ENCODE data around the gene DNAI2.
A peak's percentile ranks its signal among the peaks of the same experiment; 100 is the strongest.
"Not testable (repeated sequence)": the region's sequence is repeated elsewhere in the genome, so short reads cannot be mapped to it uniquely, and the experiment has no call there.

DNAI2 gene

DNA sequence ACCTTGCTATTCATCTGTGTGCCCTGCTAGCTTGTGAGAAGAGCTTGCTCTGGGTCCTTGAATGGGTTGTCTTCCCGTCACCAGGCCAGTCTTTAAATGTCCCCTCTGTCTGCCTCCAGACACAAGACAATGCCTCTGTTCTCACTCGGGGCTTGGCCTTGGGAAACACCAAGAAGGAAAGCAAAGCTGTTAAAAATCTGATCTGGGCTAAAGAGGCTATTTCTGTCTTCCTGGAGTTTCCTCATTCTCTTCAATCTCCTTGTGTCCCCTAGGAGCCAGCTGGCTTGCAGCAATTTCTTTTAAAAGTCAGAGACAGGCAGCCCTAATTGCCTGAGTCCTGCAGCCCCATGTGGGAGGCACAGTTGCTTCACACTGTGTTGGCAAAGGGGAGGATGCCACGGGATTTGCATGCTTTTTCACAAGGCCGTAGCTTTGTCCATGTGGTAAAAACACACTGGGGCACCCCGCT is 2.5 kb downstream of the DNAI2 start:
- DNase-seq = peak; percentile 67 to 82 (median 78)

DNA sequence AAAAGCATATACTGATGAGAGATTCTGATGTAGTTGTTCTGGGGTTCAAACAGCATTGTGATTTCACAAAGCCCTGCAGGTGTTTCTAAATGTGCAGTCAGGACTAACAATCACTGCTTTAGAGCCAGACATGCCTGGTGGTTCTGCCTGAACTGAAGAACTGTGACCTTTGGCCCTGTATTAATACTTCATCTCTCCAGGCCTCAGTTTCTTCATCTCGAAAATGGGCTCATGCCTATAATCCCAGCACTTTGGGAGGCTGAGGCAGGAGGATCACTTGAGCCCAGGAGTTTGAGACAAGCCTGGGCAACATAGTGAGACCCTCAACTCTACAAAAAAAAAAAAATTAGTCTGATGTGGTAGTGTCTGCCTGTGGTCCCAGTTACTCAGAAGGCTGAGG is 3.9 kb downstream of the DNAI2 start:
- DNase-seq = no peak

DNA sequence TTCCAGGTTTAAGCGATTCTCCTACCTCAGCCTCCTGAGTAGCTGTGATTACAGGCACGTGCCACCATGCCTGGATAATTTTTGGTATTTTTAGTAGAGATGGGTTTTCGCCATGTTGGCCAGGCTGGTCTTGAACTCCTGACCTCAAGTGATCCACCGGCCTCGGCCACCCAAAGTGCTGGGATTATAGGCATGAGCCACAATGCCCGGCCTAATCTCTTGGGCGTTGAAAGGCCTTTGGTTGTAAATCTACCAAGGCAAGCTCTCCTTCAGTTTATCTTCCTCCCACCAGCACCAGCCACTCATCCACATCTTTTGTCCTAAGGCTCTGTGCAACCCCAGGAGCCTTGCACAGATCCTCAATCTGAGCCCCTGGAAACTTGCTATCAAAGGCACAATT is 5.6 kb downstream of the DNAI2 start:
- DNase-seq = not testable (repeated sequence)

DNA sequence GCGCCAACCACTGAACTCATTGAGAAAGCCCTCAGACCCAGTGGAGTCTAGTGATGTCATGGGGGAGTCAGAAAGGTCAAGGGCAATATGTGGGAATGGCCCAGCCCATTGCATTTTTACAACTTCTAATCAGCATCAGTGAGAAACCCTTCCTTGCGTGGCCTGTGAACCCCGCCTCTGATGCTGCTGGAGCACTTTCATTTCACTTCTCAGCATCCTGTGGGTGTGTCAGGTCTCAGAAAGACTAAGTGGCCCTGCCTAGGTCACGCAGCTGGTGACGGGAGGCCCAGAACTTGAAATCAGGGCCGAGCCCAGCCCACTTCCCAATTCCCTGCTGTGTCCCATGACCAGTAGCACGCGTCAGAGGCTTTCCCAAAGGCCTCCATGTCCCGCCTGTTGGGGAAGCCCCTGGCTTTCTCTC is 6.1 kb downstream of the DNAI2 start:
- peak; percentile 94 to 97 (median 94) for DNase-seq

DNA sequence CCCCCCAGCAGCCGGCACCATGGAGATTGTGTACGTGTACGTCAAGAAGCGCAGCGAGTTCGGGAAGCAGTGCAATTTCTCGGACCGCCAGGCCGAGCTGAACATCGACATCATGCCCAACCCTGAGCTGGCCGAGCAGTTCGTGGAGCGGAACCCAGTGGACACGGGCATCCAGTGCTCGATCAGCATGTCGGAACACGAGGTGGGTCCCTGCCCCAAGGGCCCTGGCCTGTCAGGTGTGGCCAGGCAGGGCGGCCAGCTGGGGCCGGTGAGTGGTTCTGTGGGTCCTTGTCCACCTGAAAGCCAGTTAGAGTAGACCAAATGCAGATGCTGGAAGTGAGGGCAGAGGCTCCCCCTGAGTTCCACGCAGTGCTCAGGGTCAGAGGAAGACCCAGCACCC is 7.8 kb downstream of the DNAI2 start:
- DNase-seq = no peak

DNA sequence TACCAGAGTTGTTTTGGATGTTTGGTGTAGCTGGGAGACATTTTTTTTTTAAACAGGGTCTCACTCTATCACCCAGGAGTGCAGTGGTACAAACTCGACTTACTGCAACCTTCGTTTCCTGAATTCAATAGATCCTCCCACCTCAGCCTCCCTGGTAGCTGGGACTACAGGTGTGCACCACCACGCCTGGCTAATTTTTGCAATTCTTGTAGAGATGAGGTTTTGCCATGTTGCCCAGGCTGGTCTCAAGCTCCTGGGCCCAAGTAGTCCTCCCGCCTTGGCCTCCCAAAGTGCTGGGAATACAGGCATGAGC is 8.2 kb downstream of the DNAI2 start:
- DNase-seq = not testable (repeated sequence)

DNA sequence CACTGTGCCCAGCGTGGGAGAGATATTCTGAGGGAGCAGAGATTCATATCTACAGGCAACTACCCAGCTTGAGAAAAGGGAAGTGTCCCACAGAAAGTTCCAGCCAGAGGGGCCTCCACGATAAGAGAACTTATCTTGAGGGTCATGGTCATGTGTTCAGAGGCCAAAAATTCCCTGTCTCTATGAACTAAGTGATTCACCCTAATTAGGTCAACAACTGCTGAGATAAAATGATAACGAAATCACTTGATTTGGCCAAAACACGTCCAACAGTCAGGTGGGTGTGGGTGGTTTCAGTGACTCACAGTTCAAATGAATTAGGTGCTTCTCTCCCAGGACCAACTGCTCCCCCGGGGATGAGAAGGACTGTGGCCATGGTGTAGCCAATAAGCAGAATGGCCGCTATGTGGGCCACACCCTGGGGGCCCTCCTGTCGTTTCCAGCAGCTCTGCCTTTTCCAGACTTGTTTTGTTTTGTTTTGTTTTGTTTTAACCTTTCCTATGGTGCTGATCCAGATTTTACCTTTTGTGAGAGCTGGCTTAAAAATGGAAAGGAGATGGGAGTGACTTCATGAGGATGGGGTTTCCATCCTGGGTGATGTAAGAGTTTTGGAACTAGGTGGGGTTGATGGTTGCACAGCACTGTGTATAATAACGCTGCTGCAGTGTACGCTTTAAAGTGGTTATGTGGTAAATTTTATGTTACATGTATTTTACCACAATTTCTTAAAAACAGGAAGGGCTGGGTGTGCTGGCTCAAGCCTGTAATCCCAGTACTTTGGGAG is 8.7 kb downstream of the DNAI2 start:
- peak; percentile 86 to 97 (median 93) for DNase-seq

DNA sequence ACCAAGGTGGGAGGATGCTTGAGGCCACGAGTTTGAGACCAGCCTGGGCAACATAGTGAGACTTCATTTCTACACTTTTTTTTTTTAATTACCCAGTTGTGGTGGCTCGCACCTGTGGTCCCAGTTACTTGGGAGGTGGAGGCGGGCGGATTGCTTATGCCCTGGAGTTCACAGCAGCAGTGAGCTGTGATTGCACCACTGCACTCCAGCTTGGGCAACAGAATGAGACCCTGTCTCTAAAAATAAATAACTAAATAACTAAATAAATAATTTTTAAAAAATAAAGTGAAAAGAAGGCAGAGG is 9.3 kb downstream of the DNAI2 start:
- DNase-seq = no peak

DNA sequence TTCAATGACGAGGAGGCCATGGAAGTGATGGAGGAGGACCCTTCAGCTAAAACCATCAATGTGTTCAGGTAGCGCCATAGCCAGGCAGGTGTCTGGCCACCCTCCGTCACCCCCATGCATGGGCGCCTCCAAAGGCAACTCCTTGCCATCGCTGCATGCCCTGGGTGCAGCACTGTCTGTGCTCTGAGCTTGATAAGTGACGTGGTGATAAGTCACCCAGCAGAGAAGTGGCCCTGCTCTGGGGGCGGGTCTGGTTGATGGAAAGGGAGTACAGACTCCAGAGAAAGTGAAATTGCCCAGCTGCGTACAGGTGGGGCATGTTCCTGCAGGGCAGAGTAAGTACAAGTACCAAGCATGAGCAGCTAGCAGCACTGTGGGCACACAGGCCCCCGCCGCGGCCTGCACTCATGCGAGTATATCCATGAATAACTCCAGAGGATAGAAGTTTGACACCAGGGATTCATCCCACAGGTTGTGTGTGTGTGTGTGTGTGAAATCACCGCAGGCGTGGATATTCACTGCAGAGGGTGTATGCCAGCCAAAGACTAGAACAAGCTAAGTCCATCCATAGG is 13.1 kb downstream of the DNAI2 start:
- DNase-seq = no peak

DNA sequence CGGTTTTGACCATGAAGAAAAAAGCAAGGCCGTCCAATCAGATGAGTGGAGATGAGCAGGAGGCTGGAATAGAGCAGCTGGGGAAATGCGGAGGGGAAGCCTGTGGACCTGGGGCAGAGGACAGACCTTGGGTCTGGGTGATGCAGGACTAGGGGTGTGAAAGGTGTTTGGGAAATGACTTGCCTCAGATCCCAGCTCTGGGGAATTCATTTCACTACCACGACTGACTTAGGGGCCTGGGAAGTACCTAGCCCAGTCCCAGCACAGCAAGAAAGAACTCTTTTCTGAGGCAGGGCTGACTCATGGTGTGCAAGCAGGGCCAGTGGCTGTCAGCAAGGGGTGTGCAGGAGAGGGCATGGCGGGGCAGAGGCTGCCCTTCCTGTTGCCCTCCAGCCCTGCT is 14.8 kb downstream of the DNAI2 start:
- peak; percentile 67 to 78 (median 75) for DNase-seq

DNA sequence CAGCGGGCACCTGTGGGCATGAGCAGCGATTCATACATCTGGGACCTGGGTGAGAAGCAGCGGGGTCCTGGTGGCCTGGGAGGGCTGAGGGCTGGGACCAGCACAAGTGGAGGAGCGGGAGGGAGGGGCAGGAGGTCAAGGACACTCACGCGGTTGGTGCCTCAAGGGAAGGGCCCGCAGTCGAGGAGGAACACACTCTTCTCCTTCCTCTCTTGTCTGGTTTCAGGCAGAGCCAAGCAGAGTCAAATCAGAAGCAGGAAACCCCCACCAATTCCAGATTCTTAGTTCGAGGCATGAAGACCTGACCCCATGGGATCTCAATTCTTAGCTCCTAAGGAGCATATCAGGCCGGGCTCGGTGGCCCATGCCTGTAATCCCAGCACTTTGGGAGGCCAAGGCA is 15.7 kb downstream of the DNAI2 start:
- peak; percentile 65 to 70 (median 66) for DNase-seq

DNA sequence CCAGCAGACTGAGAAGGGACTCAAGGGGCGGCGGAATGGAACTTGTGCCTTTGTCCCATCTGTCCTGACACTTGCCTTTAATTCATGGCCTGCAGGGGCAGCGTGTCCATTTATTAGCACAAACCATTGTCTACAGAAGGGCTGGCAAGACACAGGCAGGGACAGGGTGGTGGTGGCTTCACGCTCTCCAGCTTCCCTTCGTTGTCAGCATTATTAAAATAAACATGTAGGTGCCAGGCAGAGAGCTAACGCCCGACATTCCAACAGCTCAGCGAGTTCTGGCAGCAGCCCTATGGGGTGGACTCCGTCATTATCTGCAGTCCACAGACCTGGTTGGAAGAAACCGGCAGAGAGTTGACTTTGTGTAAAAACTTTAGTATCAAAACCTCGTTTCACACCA is 16.3 kb downstream of the DNAI2 start:
- no peak for DNase-seq

DNA sequence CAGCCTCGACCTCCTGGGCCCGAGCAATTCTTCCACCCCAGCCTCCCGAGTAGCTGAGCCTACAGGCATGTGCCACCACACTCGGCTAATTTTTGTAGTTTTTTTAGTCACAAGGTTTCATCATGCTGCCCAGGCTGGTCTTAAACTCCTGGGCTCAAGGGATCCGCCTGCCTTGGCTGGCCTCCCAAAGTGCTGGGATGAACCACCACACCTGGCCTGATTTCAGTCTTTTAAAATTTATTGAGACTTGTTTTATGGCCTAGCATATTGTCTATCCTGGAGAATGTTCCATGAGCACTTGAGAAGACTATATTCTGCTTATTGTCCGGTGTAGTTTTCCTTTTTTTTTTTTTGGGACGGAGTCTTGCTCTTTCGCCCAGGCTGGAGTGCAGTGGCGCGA is 18.5 kb downstream of the DNAI2 start:
- no peak for DNase-seq

DNA sequence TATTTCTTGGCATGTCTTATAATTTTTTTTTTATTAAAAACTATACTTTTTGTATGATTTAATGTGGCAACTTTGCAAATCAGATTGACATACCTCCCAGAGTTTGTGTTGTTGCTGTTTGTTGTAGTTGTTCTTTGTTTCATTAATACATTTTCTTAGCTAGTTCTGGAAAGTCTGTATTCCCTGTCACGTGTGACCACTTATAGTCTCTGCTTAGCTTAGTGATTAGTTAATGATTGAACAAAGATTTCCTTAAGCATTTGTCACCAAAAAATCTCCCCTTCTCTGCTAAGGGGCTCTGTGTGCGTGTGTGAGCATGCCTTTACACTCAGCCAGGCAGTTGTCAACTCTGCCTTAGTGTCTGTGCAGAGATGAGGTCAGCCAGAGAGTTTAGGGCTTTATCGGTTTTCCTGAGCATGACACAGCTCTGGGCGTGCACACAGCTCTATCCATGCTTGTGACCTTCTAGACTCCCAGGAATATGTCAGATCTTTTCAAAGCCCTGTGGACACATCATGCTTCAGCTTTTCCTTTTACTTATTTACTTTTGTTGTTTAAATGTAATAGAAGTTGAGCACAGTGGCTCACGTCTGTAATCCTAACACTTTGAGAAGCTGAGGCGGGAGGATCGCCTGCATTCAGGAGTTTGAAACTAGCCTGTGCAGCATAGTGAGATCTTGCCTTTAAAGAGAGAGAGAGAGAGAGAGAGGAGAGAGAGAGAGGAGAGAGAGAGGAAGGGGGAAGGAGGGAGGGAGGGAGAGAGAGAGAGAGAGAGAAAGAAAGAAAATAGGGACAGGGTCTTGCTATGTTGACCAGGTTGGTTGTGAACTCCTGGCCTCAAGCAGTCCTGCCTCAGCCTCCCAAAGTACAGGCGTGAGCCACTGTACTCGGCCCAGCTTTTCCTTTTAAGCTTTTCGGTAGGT is 21.9 kb downstream of the DNAI2 start:
- DNase-seq = no peak

DNA sequence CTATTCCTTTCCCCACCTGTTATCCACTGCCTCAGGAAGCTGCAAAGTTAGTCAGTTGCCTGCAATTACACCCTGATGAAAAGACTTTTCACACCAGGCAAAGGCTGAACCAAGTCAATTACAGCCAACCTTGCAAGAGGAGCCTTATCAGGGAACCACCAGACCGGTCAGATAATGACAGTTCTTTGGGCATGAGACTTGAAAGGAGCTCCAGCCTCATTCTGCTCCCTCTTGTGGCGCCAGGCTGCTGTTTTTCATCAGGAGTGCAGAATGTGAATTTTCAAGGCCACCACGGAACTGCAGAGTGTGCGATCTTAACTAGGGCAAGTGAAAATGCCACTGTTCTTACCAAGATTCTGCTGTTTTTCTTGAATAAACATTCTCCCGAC is 22.5 kb downstream of the DNAI2 start:
- peak; percentile 83 to 85 (median 83) for DNase-seq

DNA sequence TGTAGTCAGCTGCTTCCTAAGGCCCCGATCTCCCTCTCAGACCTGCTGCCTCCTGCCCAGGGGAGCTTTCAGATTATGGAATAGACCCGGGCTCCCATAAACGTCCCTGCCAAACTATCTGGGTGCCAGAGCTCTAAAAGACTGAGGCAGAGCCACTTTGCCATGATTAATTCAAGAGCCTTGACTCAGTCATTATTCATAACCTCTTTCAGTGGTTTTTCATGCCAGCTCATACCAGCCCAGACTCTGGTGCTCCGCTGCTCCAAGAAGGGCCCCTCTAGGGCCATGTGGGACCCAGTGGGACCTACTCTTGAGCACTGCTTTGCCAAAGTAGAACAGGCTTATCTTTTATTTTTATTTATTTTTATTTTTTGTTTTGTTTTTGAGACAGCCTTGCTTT is 23.9 kb downstream of the DNAI2 start:
- DNase-seq = peak in 1 of 3 donors; percentile 28

DNA sequence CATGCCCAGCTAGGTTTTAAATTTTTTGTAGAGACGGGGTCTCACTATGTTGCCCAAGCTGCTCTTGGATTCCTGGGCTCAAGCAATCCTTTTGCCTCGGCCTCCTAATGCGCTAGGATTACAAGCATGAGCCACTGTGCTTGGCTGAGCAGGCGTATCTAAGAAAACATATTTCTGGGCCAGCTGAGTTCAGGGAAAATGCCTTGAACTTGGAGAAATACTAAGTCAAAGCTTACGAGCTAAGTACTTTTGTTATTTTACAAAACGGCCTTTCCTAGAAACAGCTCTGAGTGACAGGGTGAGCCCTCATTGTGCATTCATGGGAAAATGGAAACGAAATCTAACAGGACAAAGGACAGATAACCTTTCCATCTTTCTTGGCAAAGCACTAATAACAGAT is 24.7 kb downstream of the DNAI2 start:
- DNase-seq = no peak

DNA sequence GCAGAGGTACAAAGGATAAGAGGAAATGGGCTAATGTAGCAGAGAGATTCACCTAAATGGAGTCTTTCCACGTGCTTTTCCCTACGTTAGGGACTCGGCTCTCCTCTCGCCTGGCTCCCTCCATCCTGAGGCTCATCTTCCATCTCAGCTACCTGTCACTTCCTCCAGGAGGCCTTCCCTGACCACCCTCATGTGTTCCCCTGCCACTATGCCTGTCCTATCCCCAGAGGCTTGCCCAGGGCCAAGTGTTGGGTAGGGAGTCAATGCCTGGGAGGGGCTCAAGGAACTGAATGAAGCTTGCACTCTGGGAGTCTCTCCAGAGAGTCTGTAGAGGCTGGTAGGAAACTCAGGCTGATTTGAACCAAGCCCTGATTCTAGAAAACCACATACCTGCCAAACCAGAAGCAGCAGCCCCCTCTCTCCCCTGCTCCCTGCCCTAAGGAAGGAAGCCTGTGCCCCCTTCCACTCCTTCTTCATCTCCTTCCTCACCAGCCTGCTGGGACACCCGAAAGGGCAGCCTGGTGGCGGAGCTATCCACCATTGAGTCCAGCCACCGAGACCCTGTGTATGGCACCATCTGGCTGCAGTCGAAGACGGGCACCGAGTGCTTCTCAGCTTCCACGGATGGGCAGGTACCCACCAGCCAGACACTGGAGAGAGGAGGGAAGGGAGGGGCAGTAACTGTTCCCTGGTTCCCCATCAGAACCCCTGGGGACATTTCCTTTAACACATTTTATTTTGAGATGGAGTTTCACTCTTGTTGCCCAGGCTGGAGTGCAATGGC is 25.4 kb downstream of the DNAI2 start:
- no peak for DNase-seq

DNA sequence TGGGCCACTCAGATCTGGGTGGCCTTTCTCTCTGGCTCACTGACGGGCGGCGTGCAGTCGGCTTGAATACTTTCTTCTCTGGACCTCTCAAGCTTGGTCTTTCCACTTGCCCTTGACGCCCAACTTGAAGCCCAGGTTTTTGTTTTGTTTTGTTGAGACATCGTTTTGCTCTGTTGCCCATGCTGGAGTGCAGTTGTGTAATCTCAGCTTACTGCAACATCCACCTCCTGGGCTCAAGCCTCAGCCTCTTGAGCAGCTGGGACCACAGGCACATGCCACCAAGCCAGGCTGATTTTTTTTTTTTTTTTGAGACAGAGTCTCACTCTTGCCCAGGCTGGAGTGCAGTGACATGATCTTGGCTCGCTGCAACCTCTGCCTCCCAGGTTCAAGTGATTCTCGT is 29.3 kb downstream of the DNAI2 start:
- no peak for DNase-seq

DNA sequence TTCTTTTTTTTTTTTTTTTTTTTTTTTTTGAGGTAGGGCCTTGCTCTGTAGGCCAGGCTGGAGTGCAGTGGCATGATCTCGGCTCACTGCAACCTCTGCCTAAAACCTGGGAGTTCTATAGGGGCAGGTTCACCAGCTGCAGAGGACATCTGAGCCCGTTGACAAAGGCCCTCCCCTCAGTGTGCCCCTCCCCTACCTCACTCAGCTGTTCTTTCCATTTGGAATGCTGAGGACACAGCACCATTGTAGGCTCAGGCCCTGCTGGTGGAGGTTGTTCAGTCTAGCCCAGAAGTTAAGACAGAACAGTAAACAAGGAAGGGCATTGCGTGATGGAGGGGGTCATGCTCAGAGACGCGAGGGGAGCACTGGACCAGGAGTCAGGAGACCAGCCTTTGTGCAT is 30.1 kb downstream of the DNAI2 start:
- DNase-seq = no peak

DNA sequence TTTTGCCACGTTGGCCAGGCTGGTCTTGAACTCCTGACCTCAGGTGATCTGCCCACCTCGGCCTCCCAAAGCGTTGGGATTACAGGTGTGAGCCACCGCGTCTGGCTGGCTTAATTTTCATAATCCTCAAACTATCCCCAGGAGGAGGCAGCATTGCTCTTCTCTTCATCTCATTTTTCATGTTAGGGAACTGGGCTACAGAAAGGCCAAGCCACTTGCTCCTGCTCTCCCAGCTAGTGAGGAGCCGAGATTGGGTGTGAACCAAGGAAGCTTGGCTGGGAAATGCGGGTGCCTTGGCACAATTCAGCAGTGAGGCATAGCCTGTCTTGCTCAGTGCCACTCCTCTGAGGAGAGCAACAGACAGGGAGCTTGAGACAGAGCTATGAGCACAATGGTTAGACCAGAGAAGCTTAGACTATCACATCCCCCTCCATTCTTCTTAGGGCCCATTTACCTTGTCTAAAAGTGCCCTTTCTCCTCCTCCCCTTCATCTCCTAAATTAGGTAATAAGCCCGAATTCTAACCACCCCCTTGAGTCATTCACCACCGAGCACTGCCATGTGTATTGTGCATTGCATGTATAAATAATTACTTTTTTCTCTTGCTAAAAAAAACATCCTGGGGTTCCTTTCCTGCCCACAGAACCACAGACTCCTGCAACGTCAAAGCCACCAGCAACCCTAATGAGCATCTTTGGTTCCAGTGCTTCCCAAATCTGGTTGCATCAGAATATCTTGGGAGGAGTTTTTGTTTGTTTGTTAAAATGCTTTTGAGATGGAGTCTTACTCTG is 32.0 kb downstream of the DNAI2 start:
- no peak for DNase-seq

Measured in suppressor macrophage treated with lipopolysaccharide for 1 hour (primary cell).